ENCODE data around the gene VAT1. TPM values are rescaled to one million over a fixed set of nuclear protein-coding genes. Genes with fewer than 3 reads are reported as not detected.

Gene VAT1
- total and polyA plus RNA-seq, 9 of the 15 experiments (the other 6 are each of a cell fraction or from before 2014, with no cell fraction given) = 29.4 to 153 (median 66.7) TPM

DNA sequence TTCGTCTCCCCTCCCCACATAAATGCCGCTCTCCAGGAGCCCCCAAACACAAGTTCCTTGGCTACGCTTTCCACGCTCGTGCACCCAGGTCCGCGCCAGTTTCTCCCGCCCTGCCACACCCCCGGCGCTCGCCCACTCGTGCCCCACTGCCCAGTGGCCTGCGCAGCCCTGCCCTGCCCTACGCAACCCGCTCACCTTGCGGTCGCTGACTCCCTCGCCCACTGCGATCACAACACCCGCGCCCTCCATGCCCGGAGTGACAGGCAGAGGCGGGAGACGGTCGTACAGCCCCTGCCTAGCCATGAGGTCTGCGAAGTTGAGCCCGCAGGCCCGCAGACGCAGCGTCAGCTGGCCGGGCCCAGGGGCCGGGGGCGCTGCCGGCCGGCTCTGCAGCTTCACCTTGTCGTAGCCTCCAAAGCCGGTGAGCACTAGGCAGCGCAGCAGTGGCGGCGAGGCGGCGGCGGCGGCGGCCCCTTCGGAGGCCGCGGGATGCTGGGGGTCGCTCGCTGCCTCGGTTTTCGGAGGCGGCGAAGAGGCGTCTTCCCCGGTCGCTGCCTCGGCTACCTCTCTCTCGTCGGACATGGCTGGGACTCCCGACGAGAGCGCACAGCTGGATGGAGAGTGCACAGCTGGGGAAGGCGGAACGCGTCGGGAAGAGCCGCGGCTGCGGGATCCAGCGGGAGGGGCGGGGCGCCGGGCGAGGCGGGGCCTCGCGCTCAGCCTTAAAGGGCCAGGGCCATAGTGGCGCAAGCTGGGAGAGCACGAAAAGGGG is at the start of gene VAT1 (continued):
- TF ChIP-seq, protein P1, sequence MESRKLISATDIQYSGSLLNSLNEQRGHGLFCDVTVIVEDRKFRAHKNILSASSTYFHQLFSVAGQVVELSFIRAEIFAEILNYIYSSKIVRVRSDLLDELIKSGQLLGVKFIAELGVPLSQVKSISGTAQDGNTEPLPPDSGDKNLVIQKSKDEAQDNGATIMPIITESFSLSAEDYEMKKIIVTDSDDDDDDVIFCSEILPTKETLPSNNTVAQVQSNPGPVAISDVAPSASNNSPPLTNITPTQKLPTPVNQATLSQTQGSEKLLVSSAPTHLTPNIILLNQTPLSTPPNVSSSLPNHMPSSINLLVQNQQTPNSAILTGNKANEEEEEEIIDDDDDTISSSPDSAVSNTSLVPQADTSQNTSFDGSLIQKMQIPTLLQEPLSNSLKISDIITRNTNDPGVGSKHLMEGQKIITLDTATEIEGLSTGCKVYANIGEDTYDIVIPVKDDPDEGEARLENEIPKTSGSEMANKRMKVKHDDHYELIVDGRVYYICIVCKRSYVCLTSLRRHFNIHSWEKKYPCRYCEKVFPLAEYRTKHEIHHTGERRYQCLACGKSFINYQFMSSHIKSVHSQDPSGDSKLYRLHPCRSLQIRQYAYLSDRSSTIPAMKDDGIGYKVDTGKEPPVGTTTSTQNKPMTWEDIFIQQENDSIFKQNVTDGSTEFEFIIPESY (CRISPR knock-in tag; IDR thresholded peaks at IDR 0.05) = no peak
- TF ChIP-seq CCNT2 (IDR thresholded peaks at IDR 0.05; ENCODE audit: borderline replicate concordance, extremely low read depth, insufficient read length, low read depth, low read length) (peak; percentile 59), THRAP3 (IDR thresholded peaks at IDR 0.05; ENCODE audit: borderline replicate concordance) (no peak), MAZ (CRISPR knock-in tag; conservative IDR thresholded peaks at IDR 0.05 in 1 of 2, IDR thresholded peaks at IDR 0.05 in 1 of 2) (peak; percentile 62 to 69), HNRNPLL (IDR thresholded peaks at IDR 0.05; ENCODE audit: low read depth, low read length, poor library complexity, severe bottlenecking) (peak; percentile 62), NFIC (IDR thresholded peaks at IDR 0.05) (no peak)
- TF ChIP-seq, protein P2, sequence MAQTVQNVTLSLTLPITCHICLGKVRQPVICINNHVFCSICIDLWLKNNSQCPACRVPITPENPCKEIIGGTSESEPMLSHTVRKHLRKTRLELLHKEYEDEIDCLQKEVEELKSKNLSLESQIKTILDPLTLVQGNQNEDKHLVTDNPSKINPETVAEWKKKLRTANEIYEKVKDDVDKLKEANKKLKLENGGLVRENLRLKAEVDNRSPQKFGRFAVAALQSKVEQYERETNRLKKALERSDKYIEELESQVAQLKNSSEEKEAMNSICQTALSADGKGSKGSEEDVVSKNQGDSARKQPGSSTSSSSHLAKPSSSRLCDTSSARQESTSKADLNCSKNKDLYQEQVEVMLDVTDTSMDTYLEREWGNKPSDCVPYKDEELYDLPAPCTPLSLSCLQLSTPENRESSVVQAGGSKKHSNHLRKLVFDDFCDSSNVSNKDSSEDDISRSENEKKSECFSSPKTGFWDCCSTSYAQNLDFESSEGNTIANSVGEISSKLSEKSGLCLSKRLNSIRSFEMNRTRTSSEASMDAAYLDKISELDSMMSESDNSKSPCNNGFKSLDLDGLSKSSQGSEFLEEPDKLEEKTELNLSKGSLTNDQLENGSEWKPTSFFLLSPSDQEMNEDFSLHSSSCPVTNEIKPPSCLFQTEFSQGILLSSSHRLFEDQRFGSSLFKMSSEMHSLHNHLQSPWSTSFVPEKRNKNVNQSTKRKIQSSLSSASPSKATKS (CRISPR knock-in tag; IDR thresholded peaks at IDR 0.05) = no peak
- TF ChIP-seq, protein P3, sequence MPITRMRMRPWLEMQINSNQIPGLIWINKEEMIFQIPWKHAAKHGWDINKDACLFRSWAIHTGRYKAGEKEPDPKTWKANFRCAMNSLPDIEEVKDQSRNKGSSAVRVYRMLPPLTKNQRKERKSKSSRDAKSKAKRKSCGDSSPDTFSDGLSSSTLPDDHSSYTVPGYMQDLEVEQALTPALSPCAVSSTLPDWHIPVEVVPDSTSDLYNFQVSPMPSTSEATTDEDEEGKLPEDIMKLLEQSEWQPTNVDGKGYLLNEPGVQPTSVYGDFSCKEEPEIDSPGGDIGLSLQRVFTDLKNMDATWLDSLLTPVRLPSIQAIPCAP (CRISPR knock-in tag; IDR thresholded peaks at IDR 0.05; ENCODE audit: borderline replicate concordance) = no peak
- TF ChIP-seq, protein P4, sequence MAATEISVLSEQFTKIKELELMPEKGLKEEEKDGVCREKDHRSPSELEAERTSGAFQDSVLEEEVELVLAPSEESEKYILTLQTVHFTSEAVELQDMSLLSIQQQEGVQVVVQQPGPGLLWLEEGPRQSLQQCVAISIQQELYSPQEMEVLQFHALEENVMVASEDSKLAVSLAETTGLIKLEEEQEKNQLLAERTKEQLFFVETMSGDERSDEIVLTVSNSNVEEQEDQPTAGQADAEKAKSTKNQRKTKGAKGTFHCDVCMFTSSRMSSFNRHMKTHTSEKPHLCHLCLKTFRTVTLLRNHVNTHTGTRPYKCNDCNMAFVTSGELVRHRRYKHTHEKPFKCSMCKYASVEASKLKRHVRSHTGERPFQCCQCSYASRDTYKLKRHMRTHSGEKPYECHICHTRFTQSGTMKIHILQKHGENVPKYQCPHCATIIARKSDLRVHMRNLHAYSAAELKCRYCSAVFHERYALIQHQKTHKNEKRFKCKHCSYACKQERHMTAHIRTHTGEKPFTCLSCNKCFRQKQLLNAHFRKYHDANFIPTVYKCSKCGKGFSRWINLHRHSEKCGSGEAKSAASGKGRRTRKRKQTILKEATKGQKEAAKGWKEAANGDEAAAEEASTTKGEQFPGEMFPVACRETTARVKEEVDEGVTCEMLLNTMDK (IDR thresholded peaks at IDR 0.05; ENCODE audit: borderline replicate concordance, insufficient read depth, low read depth, low read length, poor library complexity, severe bottlenecking) = no peak

All from K562 (cell line).